HepG2 (cell line): Measurements from ENCODE around the gene HMGN4. TPM values are rescaled to one million over a fixed set of nuclear protein-coding genes. Genes with fewer than 3 reads are reported as not detected.

Source experiments
- CBFB ChIP-seq: sonication (generic); formaldehyde crosslinking; IDR thresholded peaks from 2 replicates; pipeline ENCODE4 v1.4.0; 2020; ENCODE audit warnings: missing genetic modification reagents
- EEA1 ChIP-seq: sonication (generic); formaldehyde crosslinking; IDR thresholded peaks from 2 replicates; pipeline ENCODE4 v1.5.1; 2020; ENCODE audit warnings: mild to moderate bottlenecking, missing genetic modification reagents, borderline replicate concordance
- MATR3 ChIP-seq: sonication (generic); formaldehyde crosslinking; IDR thresholded peaks from 2 replicates; pipeline ENCODE4 v1.4.0; 2020; ENCODE audit warnings: missing genetic modification reagents
- MYNN ChIP-seq: sonication (generic); formaldehyde crosslinking; IDR thresholded peaks from 2 replicates; pipeline ENCODE4 v1.4.0; 2020; ENCODE audit warnings: mild to moderate bottlenecking, low read depth, missing genetic modification reagents
- PLRG1 ChIP-seq: fragments of 450-650 bp; conservative IDR thresholded peaks from 2 replicates; pipeline ENCODE4 v1.6.1; 2016
- POLR2AphosphoS2 ChIP-seq: IDR thresholded peaks from 2 replicates; pipeline ENCODE4 v1.6.1; 2011; ENCODE audit warnings: low read depth, low read length, improper control_type of control experiment
- SIX1 ChIP-seq: sonication (generic); formaldehyde crosslinking; IDR thresholded peaks from 2 replicates; pipeline ENCODE4 v1.4.0; 2020; ENCODE audit warnings: missing genetic modification reagents, borderline replicate concordance
- SNAPC2 ChIP-seq: sonication (generic); formaldehyde crosslinking; IDR thresholded peaks from 2 replicates; pipeline ENCODE4 v1.8.1; 2022; ENCODE audit warnings: mild to moderate bottlenecking, missing genetic modification reagents
- THAP9 ChIP-seq: sonication (generic); formaldehyde crosslinking; IDR thresholded peaks from 2 replicates; pipeline ENCODE4; 2020; ENCODE audit warnings: missing genetic modification reagents, mild to moderate bottlenecking, borderline replicate concordance
- TOPORS ChIP-seq: sonication (generic); formaldehyde crosslinking; IDR thresholded peaks from 2 replicates; pipeline ENCODE4 v1.8.0; 2023; ENCODE audit warnings: mild to moderate bottlenecking, missing genetic modification reagents
- ZBTB7B ChIP-seq: sonication (generic); formaldehyde crosslinking; IDR thresholded peaks from 2 replicates; pipeline ENCODE4 v1.4.0; 2020; ENCODE audit warnings: missing genetic modification reagents
- ZNF333 ChIP-seq: sonication (generic); formaldehyde crosslinking; IDR thresholded peaks from 2 replicates; pipeline ENCODE4 v1.4.0; 2020; ENCODE audit warnings: mild to moderate bottlenecking, missing genetic modification reagents, borderline replicate concordance
- ZNF382 ChIP-seq: sonication (generic); formaldehyde crosslinking; IDR thresholded peaks from 2 replicates; pipeline ENCODE4 v1.5.0; 2020; ENCODE audit warnings: missing genetic modification reagents, mild to moderate bottlenecking, borderline replicate concordance
- ZNF589 ChIP-seq: sonication (generic); formaldehyde crosslinking; conservative IDR thresholded peaks from 2 replicates; pipeline ENCODE4 v1.8.0; 2022; ENCODE audit warnings: mild to moderate bottlenecking, moderate library complexity, missing genetic modification reagents
- ZNF720 ChIP-seq: sonication (generic); formaldehyde crosslinking; IDR thresholded peaks from 2 replicates; pipeline ENCODE4 v1.4.0; 2020; ENCODE audit warnings: missing genetic modification reagents
- ZNF746 ChIP-seq: sonication (generic); formaldehyde crosslinking; IDR thresholded peaks from 2 replicates; pipeline ENCODE4 v1.8.0; 2022; ENCODE audit warnings: mild to moderate bottlenecking, missing genetic modification reagents
- ZNF782 ChIP-seq: sonication (generic); formaldehyde crosslinking; IDR thresholded peaks from 2 replicates; pipeline ENCODE4 v1.4.0; 2020; ENCODE audit warnings: missing genetic modification reagents, mild to moderate bottlenecking, borderline replicate concordance
- polyA plus RNA-seq, 8 experiments: library from polyadenylated mRNA; depleted of rRNA in 3 of 8; stranded (reverse) in 7 of 8; unstranded in 1 of 8; fragments of >200 nt; fragmentation: Illumina TruSeq in 4 of 8; extraction: Trizol in 4 of 8; gene quantifications; 2 replicates each; pipeline versions ENCODE4 v1.2.1 to v1.2.3, GENCODE V29; 2011 to 2016; ENCODE audit warnings: low read depth in 4 of 8, missing spikeins in 1 of 8, mixed read lengths in 1 of 8; ENCODE audit not compliant: insufficient read depth in 1 of 8
- total RNA-seq, 5 experiments: library from RNA; depleted of rRNA; stranded (reverse); fragments of >200 nt; fragmentation: Illumina TruSeq; extraction: Trizol; gene quantifications; 2 replicates each; pipeline ENCODE4 v1.2.3, GENCODE V29; 2016; ENCODE audit warnings: low read depth in 1 of 5
- TF ChIP-seq, protein P1 (sequence below): sonication (generic); formaldehyde crosslinking; IDR thresholded peaks from 2 replicates; pipeline ENCODE4 v1.5.1; 2020; ENCODE audit warnings: missing genetic modification reagents, mild to moderate bottlenecking, borderline replicate concordance
- TF ChIP-seq, protein P2 (sequence below): sonication (generic); formaldehyde crosslinking; IDR thresholded peaks from 2 replicates; pipeline ENCODE4 v1.4.0; 2020; ENCODE audit warnings: missing genetic modification reagents

The HMGN4 gene
- total and polyA plus RNA-seq, 2 of the 13 experiments (the other 11 are each of a cell fraction or from before 2014, with no cell fraction given): 39.9 to 52.1 TPM

GRCh38 chr6:26537160-26537845 is 863 bp upstream of the HMGN4 start (continued):
- peak; percentile 80; the same call in 1 of the 2 replicates for TF ChIP-seq ZNF333 (CRISPR knock-in tag)
- TF ChIP-seq PLRG1: no peak
- TF ChIP-seq ZNF746 (CRISPR knock-in tag): peak; percentile 77; the same call in 1 of the 2 replicates
- no peak; the same call in 1 of the 2 replicates for TF ChIP-seq EEA1 (CRISPR knock-in tag)
- TF ChIP-seq CBFB (CRISPR knock-in tag): peak; percentile 89
- peak; percentile 90 for TF ChIP-seq ZBTB7B (CRISPR knock-in tag)
- peak; percentile 34; the same call in 1 of the 2 replicates for TF ChIP-seq SNAPC2
- TF ChIP-seq, protein P1, sequence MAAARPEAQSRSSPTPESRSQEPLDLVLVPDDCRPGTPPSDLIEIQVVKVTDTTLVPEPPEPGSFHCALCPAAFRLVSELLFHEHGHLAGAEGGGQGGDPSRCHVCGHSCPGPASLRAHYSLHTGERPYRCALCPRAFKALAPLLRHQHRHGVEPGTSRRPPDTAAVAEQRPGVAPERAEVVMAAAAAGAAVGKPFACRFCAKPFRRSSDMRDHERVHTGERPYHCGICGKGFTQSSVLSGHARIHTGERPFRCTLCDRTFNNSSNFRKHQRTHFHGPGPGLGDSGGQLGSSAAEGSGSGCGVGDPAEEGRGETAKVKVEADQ (CRISPR knock-in tag): peak; percentile 95
- no peak for TF ChIP-seq SIX1 (CRISPR knock-in tag)
- TF ChIP-seq ZNF720 (CRISPR knock-in tag): no peak
- peak; percentile 67; the same call in 1 of the 2 replicates for TF ChIP-seq THAP9 (CRISPR knock-in tag)
- no peak for TF ChIP-seq ZNF382 (CRISPR knock-in tag)
- TF ChIP-seq, protein P2, sequence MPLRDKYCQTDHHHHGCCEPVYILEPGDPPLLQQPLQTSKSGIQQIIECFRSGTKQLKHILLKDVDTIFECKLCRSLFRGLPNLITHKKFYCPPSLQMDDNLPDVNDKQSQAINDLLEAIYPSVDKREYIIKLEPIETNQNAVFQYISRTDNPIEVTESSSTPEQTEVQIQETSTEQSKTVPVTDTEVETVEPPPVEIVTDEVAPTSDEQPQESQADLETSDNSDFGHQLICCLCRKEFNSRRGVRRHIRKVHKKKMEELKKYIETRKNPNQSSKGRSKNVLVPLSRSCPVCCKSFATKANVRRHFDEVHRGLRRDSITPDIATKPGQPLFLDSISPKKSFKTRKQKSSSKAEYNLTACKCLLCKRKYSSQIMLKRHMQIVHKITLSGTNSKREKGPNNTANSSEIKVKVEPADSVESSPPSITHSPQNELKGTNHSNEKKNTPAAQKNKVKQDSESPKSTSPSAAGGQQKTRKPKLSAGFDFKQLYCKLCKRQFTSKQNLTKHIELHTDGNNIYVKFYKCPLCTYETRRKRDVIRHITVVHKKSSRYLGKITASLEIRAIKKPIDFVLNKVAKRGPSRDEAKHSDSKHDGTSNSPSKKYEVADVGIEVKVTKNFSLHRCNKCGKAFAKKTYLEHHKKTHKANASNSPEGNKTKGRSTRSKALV (CRISPR knock-in tag): 0 out of 2 replicates have a peak, but pooled peaks have one; percentile 17
- no peak for TF ChIP-seq POLR2AphosphoS2
- no peak; the same call in 1 of the 2 replicates for TF ChIP-seq MYNN (CRISPR knock-in tag)
- no peak for TF ChIP-seq MATR3 (CRISPR knock-in tag)
- TF ChIP-seq ZNF589 (CRISPR knock-in tag): peak; percentile 93
- TF ChIP-seq TOPORS (CRISPR knock-in tag): peak; percentile 87; the same call in 1 of the 2 replicates
- TF ChIP-seq ZNF782 (CRISPR knock-in tag): peak; percentile 63; the same call in 1 of the 2 replicates
